Neural cell (in vitro differentiated cells): ENCODE results near the gene ADGRD1. TPM values are rescaled to one million over a fixed set of nuclear protein-coding genes. Genes with fewer than 3 reads are reported as not detected.

Experiments
- H2AFZ ChIP-seq: fragments of 200-600, 300-800 bp; sonication (generic), shearing (Covaris generic); 2 replicates; pipeline ENCODE4 v1.6.0; 2014; ENCODE audit warnings: low read depth, mild to moderate bottlenecking, antibody characterized with exemption, low read length, moderate library complexity
- H3F3A ChIP-seq: fragments of 200-600 bp; shearing (Covaris generic); 2 replicates; pipeline ENCODE4 v1.6.1; 2016; ENCODE audit warnings: mild to moderate bottlenecking, moderate library complexity, mixed read lengths, antibody characterized with exemption, low read length; ENCODE audit not compliant: insufficient read depth, poor library complexity, severe bottlenecking
- H3K27ac ChIP-seq: fragments of 200-600, 300-800 bp; sonication (generic), shearing (Covaris generic); 2 replicates; pipeline ENCODE4 v1.5.1; 2014; ENCODE audit warnings: mild to moderate bottlenecking, low read length, moderate library complexity
- H3K27me3 ChIP-seq: fragments of 300-800, 200-600 bp; sonication (generic), shearing (Covaris generic); 2 replicates; pipeline ENCODE4 v1.6.0; 2014; ENCODE audit warnings: mild to moderate bottlenecking, low read depth, low read length, moderate library complexity; ENCODE audit not compliant: insufficient read depth
- H3K36me3 ChIP-seq: fragments of 300-800, 200-600 bp; sonication (generic), shearing (Covaris generic); 2 replicates; pipeline ENCODE4 v1.5.1; 2014; ENCODE audit warnings: mild to moderate bottlenecking, antibody characterized with exemption, low read length, moderate library complexity; ENCODE audit not compliant: insufficient read depth
- H3K4me2 ChIP-seq: fragments of 300-800, 200-600 bp; sonication (generic), shearing (Covaris generic); 2 replicates; pipeline ENCODE4 v1.6.0; 2014; ENCODE audit warnings: mild to moderate bottlenecking, low read length
- H3K4me3 ChIP-seq: fragments of 300-800, 200-600 bp; sonication (generic), shearing (Covaris generic); 2 replicates; pipeline ENCODE4 v1.5.1; 2014; ENCODE audit warnings: mild to moderate bottlenecking, low read length, moderate library complexity
- H3K79me2 ChIP-seq: fragments of 200-600 bp; shearing (Covaris generic); replicated peaks from 2 replicates; pipeline ENCODE4 v1.6.0; 2014; ENCODE audit warnings: mild to moderate bottlenecking, low read length, moderate library complexity; ENCODE audit not compliant: insufficient read depth
- H3K9ac ChIP-seq: fragments of 300-800, 200-600 bp; sonication (generic), shearing (Covaris generic); 2 replicates; pipeline ENCODE4 v1.6.1; 2016; ENCODE audit warnings: mild to moderate bottlenecking, low read length, mixed read lengths
- H3K9me2 ChIP-seq: fragments of 200-600 bp; shearing (Covaris generic); 2 replicates; pipeline ENCODE4 v1.6.1; 2016; ENCODE audit warnings: mild to moderate bottlenecking, low read length, mixed read lengths; ENCODE audit not compliant: insufficient read depth
- H3K9me3 ChIP-seq: fragments of 200-600, 300-800 bp; sonication (generic), shearing (Covaris generic); 2 replicates; pipeline ENCODE4 v1.6.1; 2016; ENCODE audit warnings: mild to moderate bottlenecking, mixed run types, low read length, moderate library complexity, mixed read lengths
- H4K20me1 ChIP-seq: fragments of 200-600 bp; shearing (Covaris generic); 2 replicates; pipeline ENCODE4 v1.6.1; 2016; ENCODE audit warnings: mild to moderate bottlenecking, mixed run types; ENCODE audit not compliant: insufficient read depth
- EP300 ChIP-seq: fragments of 450-650 bp; conservative IDR thresholded peaks from 2 replicates; pipeline ENCODE4 v1.6.1; 2014; ENCODE audit warnings: antibody characterized with exemption, mild to moderate bottlenecking, moderate library complexity; ENCODE audit not compliant: poor library complexity, severe bottlenecking
- EZH2 ChIP-seq: fragments of 200-600, 300-800 bp; shearing (Covaris generic), sonication (generic); IDR thresholded peaks from 2 replicates; pipeline ENCODE4 v1.6.1; 2014; ENCODE audit warnings: antibody characterized with exemption, low read length, borderline replicate concordance, mild to moderate bottlenecking; ENCODE audit not compliant: insufficient read depth, poor library complexity, severe bottlenecking
- MXI1 ChIP-seq: fragments of 450-650 bp; conservative IDR thresholded peaks from 2 replicates; pipeline ENCODE4 v1.6.1; 2014; ENCODE audit warnings: antibody characterized with exemption, mild to moderate bottlenecking; ENCODE audit not compliant: poor library complexity, severe bottlenecking
- POLR2AphosphoS5 ChIP-seq: IDR thresholded peaks from 2 replicates; pipeline ENCODE4 v1.6.1; 2012
- RAD21 ChIP-seq: fragments of 450-650 bp; conservative IDR thresholded peaks from 2 replicates; pipeline ENCODE4 v1.6.1; 2014; ENCODE audit warnings: antibody characterized with exemption, mild to moderate bottlenecking, moderate library complexity
- SMC3 ChIP-seq: fragments of 450-650 bp; conservative IDR thresholded peaks from 2 replicates; pipeline ENCODE4 v1.6.1; 2014; ENCODE audit warnings: antibody characterized with exemption, mild to moderate bottlenecking, moderate library complexity; ENCODE audit not compliant: poor library complexity
- TAF1 ChIP-seq: IDR thresholded peaks from 2 replicates; pipeline ENCODE4 v1.6.1; 2012; ENCODE audit warnings: low read depth
- polyA plus RNA-seq: library from polyadenylated mRNA; depleted of rRNA; stranded (reverse); fragments of >200 nt; gene quantifications from 2 replicates; pipeline ENCODE4 v1.2.3, GENCODE V29; 2014
- TF ChIP-seq, protein P1 (sequence below): IDR thresholded peaks from 2 replicates; pipeline ENCODE4 v1.6.1; 2012; ENCODE audit warnings: borderline replicate concordance
- TF ChIP-seq, protein P2 (sequence below): fragments of 450-650 bp; IDR thresholded peaks from 2 replicates; pipeline ENCODE4 v1.5.1; 2014; ENCODE audit warnings: antibody characterized with exemption, mild to moderate bottlenecking, moderate library complexity; ENCODE audit not compliant: poor library complexity, severe bottlenecking

Gene ADGRD1
- polyA plus RNA-seq, 1 donor from 2014 or later = 1.7 TPM

DNA sequence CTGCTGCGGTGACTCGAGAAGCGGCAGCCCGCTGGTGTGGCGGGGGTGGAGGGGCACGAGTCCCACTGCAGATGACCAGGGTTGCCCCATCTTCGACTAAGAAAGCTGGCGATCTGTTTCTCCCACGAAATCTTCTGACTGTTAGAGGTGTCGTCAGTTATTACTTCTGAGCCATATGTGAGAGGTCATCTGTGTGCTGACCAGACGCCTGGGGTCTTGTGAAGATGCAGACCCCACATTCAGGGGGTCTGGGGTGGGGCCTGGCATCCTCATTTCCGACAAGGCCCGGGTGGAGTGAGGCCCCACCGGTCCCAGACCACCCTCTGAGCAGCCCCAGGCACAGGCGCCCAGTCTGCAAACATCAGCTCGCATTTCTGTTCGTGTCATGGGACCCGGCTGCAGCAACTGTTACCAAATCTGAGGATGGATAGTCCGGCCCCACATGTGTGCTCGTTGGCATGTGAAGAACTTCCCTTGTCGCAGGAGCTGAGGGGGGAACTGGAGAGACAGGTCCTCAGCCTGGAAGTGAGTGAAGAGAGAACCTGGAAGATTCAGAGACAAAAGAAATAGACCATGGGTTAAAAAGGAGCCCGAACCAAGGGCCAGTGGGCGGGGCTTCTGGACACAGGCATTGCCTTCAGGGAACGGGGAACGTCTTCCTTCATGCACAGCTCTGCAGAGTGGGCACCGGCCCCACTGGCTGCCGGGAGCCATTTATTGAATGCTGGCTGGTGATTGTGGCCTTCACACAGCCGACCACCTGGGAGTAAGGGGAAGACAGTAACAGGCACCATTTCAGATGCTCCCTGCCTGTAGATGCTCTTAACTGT is 135.2 kb downstream of the ADGRD1 start:
- no peak overlapping the region for H3K9ac ChIP-seq
- no peak overlapping the region for H2AFZ ChIP-seq
- no peaks in the 10 kb centered on the region for H3K9me3 ChIP-seq
- H3K9me2 ChIP-seq = no peaks in the 10 kb centered on the region
- no peaks in the 10 kb centered on the region for H3K27me3 ChIP-seq
- no peaks in the 10 kb centered on the region for H3K79me2 ChIP-seq
- H3K27ac ChIP-seq = no peak overlapping the region
- no peaks in the 10 kb centered on the region for H3K36me3 ChIP-seq
- no peak overlapping the region for H3K4me2 ChIP-seq
- no peaks in the 10 kb centered on the region for H4K20me1 ChIP-seq
- H3K4me3 ChIP-seq = no peak overlapping the region
- TF ChIP-seq POLR2AphosphoS5 = no peak
- TF ChIP-seq EP300 = no peak
- no peak for TF ChIP-seq EZH2
- TF ChIP-seq, protein P1, sequence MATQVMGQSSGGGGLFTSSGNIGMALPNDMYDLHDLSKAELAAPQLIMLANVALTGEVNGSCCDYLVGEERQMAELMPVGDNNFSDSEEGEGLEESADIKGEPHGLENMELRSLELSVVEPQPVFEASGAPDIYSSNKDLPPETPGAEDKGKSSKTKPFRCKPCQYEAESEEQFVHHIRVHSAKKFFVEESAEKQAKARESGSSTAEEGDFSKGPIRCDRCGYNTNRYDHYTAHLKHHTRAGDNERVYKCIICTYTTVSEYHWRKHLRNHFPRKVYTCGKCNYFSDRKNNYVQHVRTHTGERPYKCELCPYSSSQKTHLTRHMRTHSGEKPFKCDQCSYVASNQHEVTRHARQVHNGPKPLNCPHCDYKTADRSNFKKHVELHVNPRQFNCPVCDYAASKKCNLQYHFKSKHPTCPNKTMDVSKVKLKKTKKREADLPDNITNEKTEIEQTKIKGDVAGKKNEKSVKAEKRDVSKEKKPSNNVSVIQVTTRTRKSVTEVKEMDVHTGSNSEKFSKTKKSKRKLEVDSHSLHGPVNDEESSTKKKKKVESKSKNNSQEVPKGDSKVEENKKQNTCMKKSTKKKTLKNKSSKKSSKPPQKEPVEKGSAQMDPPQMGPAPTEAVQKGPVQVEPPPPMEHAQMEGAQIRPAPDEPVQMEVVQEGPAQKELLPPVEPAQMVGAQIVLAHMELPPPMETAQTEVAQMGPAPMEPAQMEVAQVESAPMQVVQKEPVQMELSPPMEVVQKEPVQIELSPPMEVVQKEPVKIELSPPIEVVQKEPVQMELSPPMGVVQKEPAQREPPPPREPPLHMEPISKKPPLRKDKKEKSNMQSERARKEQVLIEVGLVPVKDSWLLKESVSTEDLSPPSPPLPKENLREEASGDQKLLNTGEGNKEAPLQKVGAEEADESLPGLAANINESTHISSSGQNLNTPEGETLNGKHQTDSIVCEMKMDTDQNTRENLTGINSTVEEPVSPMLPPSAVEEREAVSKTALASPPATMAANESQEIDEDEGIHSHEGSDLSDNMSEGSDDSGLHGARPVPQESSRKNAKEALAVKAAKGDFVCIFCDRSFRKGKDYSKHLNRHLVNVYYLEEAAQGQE = no peak
- no peak for TF ChIP-seq TAF1
- no peak for TF ChIP-seq SMC3
- no peak for TF ChIP-seq RAD21
- TF ChIP-seq MXI1 = no peak
- TF ChIP-seq, protein P2, sequence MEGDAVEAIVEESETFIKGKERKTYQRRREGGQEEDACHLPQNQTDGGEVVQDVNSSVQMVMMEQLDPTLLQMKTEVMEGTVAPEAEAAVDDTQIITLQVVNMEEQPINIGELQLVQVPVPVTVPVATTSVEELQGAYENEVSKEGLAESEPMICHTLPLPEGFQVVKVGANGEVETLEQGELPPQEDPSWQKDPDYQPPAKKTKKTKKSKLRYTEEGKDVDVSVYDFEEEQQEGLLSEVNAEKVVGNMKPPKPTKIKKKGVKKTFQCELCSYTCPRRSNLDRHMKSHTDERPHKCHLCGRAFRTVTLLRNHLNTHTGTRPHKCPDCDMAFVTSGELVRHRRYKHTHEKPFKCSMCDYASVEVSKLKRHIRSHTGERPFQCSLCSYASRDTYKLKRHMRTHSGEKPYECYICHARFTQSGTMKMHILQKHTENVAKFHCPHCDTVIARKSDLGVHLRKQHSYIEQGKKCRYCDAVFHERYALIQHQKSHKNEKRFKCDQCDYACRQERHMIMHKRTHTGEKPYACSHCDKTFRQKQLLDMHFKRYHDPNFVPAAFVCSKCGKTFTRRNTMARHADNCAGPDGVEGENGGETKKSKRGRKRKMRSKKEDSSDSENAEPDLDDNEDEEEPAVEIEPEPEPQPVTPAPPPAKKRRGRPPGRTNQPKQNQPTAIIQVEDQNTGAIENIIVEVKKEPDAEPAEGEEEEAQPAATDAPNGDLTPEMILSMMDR = no peak
- no peaks in the 10 kb centered on the region for H3F3A ChIP-seq

DNA sequence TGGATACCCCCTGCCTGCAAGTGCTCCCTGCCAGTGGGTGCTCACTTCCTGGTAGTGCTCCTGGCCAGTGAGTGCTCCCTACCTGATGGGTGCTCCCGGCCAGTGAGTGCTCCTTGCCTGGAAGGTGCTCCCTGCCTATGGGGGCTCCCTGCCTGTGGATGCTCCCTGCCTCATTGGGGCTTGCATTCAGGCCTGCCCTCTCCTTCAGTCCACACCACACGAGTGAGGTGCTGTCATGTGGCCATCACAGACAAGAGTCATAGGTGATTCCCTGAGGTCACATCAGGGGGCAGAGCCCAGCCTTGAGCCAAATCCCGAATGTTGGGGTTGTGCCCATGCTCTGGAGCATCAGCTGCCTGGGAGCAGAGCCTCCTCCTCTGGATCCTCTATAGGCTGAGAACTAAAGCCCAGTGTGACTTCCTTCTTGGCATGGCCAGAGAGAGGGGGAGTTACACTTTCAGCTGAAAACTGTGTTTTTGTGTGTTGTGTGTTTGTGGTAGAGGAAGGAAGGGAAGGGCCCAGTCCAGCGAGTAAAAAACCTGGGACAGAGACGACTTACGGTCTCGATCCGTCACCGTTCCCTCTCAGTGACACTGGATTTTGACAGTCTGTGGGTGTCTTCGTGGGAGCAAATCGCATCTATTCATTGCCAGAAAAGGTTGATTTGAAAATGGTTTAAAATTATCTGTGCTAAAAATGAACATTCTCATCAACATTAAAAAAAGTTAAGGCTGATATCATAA is 136.0 kb downstream of the ADGRD1 start:
- Histone ChIP-seq H3K4me2 (no peak overlapping the region), H4K20me1 (no peaks in the 10 kb centered on the region), H3K27ac (no peak overlapping the region), H2AFZ (no peak overlapping the region), H3F3A (no peaks in the 10 kb centered on the region), H3K9ac (no peak overlapping the region), H3K9me2 (no peaks in the 10 kb centered on the region), H3K4me3 (no peak overlapping the region), H3K9me3 (no peaks in the 10 kb centered on the region), H3K27me3 (no peaks in the 10 kb centered on the region), H3K79me2 (no peaks in the 10 kb centered on the region), H3K36me3 (no peaks in the 10 kb centered on the region)
- TF ChIP-seq EP300 = no peak
- no peak for TF ChIP-seq SMC3
- no peak for TF ChIP-seq MXI1
- no peak for TF ChIP-seq TAF1
